NOMO-1 treated with DMSO at 0.1 percent for 48 hours (cell line): ENCODE data around the gene BMP8B.
"Not testable (repeated sequence)": the region's sequence is repeated elsewhere in the genome, so short reads cannot be mapped to it uniquely, and the experiment has no call there.

Experiments
- DNase-seq: peaks from one replicate; lab custom pipeline; 2025; ENCODE audit not compliant: unreplicated experiment; lab: John Stamatoyannopoulos, UW

BMP8B gene

GRCh38 chr1:39788758-39789570 lies at the start of gene BMP8B:
Gene BMP8B (minus strand): TSS chr1:39788865. CDS start chr1:39788485, 380 bp downstream.
- peak; percentile 66 for DNase-seq

- DNase-seq, result no peak
Observed at GRCh38 chr1:39836595-39837110, 48.0 kb upstream of the BMP8B start.

- no peak for DNase-seq
Observed at GRCh38 chr1:39835935-39836594, 47.4 kb upstream of the BMP8B start.

GRCh38 chr1:39835110-39835509 lies 46.4 kb upstream of the BMP8B start:
- DNase-seq, result no peak

GRCh38 chr1:39833621-39834385 lies 45.1 kb upstream of the BMP8B start:
- DNase-seq, result peak; percentile 83

GRCh38 chr1:39833121-39833520 lies 44.5 kb upstream of the BMP8B start:
- DNase-seq, result no peak

- no peak for DNase-seq
Observed at GRCh38 chr1:39832294-39832693, 43.6 kb upstream of the BMP8B start.

- DNase-seq, result no peak
Observed at GRCh38 chr1:39829791-39830533, 41.3 kb upstream of the BMP8B start.

GRCh38 chr1:39828734-39829133 lies 40.1 kb upstream of the BMP8B start:
- no peak for DNase-seq

GRCh38 chr1:39828255-39828654 lies 39.6 kb upstream of the BMP8B start:
- DNase-seq, result not testable (repeated sequence)

GRCh38 chr1:39827201-39827600 lies 38.5 kb upstream of the BMP8B start:
- DNase-seq, result no peak

GRCh38 chr1:39826583-39826982 lies 37.9 kb upstream of the BMP8B start:
- no peak for DNase-seq

- DNase-seq, result peak; percentile 48
Observed at GRCh38 chr1:39825432-39825941, 36.8 kb upstream of the BMP8B start.

- not testable (repeated sequence) for DNase-seq
Observed at GRCh38 chr1:39823450-39823849, 34.8 kb upstream of the BMP8B start.

- no peak for DNase-seq
Observed at GRCh38 chr1:39822146-39822545, 33.5 kb upstream of the BMP8B start.

GRCh38 chr1:39819091-39819812 lies 30.6 kb upstream of the BMP8B start:
- no peak for DNase-seq

GRCh38 chr1:39818482-39818881 lies 29.8 kb upstream of the BMP8B start:
- DNase-seq, result no peak

- DNase-seq, result peak; percentile 96
Observed at GRCh38 chr1:39817091-39817932, 28.6 kb upstream of the BMP8B start.
